Activated CD4-positive, alpha-beta memory T cell treated with anti-CD3 and anti-CD28 coated beads, Interleukin-2, amount 10 ng/mL, durations not matched to agents 7 days and 5 days (primary cell): Measurements from ENCODE around the gene DNAH11. TPM values are rescaled to one million over a fixed set of nuclear protein-coding genes. Genes with fewer than 3 reads are reported as not detected.
"Not testable (repeated sequence)": the region's sequence is repeated elsewhere in the genome, so short reads cannot be mapped to it uniquely, and the experiment has no call there.

Experiments used
- CTCF ChIA-PET: fragments of 350-600 bp; sonication (Branson Sonifier 250); formaldehyde crosslinking; loops from one replicate; lab custom pipeline; 2021; ENCODE audit warnings: antibody characterized with exemption, inconsistent platforms; lab: Charles Lee
- POLR2A ChIA-PET: fragments of 350-600 bp; sonication (Branson Sonifier 250); formaldehyde crosslinking; loops from one replicate; lab custom pipeline; 2021; ENCODE audit warnings: antibody characterized with exemption; lab: Charles Lee
- DNase-seq: peaks from one replicate; pipeline ENCODE4 v3.0.0-alpha.2; 2020
- H3K27ac Mint-ChIP-seq: one replicate; pipeline ENCODE4 v1.8.0; 2021; ENCODE audit warnings: mild to moderate bottlenecking, mixed read lengths
- H3K27me3 Mint-ChIP-seq: one replicate; pipeline ENCODE4 v1.8.0; 2021; ENCODE audit warnings: mixed read lengths
- H3K36me3 Mint-ChIP-seq: one replicate; pipeline ENCODE4 v1.8.0; 2021; ENCODE audit warnings: low read depth, mixed read lengths
- H3K4me1 Mint-ChIP-seq: one replicate; pipeline ENCODE4 v1.8.0; 2021; ENCODE audit warnings: mixed read lengths
- H3K4me3 Mint-ChIP-seq: one replicate; pipeline ENCODE4 v1.8.0; 2021; ENCODE audit warnings: mild to moderate bottlenecking, mixed read lengths
- H3K9me3 Mint-ChIP-seq: one replicate; pipeline ENCODE4 v1.8.0; 2021; ENCODE audit warnings: mixed read lengths
- total RNA-seq, 2 experiments: library from RNA; stranded (reverse); gene quantifications; one replicate each; pipeline ENCODE4 v1.2.3, GENCODE V29; 2021

The DNAH11 gene
- total RNA-seq, 2 experiments from 2014 or later: 2.1 to 2.2 TPM

- Mint-ChIP-seq H3K36me3 (no peaks in the 10 kb centered on the region), H3K4me3 (no peak overlapping the region), H3K27ac (no peak overlapping the region), H3K9me3 (no peaks in the 10 kb centered on the region), H3K27me3 (peaks cover 2% of the 10 kb centered on the region), H3K4me1 (no peaks in the 10 kb centered on the region)
- DNase-seq: no peak
- ChIA-PET POLR2A (no interaction called here), CTCF (no interaction called here)
Observed at GRCh38 chr7:21806388-21806787, 263.5 kb downstream of the DNAH11 start.

- no peak for DNase-seq
- no peaks in the 10 kb centered on the region for H3K9me3 Mint-ChIP-seq
- no peak overlapping the region for H3K4me3 Mint-ChIP-seq
- H3K27me3 Mint-ChIP-seq: peaks cover 6% of the 10 kb centered on the region
- H3K4me1 Mint-ChIP-seq: no peaks in the 10 kb centered on the region
- ChIA-PET POLR2A (no interaction called here), CTCF (no interaction called here)
- H3K36me3 Mint-ChIP-seq: no peaks in the 10 kb centered on the region
- no peak overlapping the region for H3K27ac Mint-ChIP-seq
Observed at GRCh38 chr7:21819048-21819447, 276.2 kb downstream of the DNAH11 start.

DNA sequence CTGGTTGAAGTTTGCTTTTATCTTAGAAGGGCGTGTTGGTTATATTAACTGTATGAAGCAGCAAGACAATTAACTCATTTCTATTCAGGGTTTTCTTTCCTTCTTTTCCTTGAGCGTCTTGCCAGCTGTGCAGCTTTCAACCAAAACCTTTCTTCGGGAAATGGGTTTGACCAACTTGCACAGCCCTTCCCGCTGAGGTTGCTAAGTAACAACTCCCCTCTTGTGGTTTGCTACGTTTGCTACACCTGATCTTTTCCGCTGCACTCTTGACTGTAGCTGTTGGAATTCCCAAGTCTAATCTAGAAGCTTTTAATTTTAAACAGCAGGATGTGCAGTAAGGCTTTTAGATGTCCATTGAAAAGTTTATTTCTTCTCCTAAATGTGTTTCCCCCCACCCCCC is 286.0 kb downstream of the DNAH11 start:
- no peak overlapping the region for H3K4me3 Mint-ChIP-seq
- no peak overlapping the region for H3K27ac Mint-ChIP-seq
- H3K9me3 Mint-ChIP-seq: no peaks in the 10 kb centered on the region
- ChIA-PET POLR2A (no interaction called here), CTCF (no interaction called here)
- H3K4me1 Mint-ChIP-seq: no peaks in the 10 kb centered on the region
- H3K27me3 Mint-ChIP-seq: peaks cover 7% of the 10 kb centered on the region
- no peaks in the 10 kb centered on the region for H3K36me3 Mint-ChIP-seq
- no peak for DNase-seq

DNA sequence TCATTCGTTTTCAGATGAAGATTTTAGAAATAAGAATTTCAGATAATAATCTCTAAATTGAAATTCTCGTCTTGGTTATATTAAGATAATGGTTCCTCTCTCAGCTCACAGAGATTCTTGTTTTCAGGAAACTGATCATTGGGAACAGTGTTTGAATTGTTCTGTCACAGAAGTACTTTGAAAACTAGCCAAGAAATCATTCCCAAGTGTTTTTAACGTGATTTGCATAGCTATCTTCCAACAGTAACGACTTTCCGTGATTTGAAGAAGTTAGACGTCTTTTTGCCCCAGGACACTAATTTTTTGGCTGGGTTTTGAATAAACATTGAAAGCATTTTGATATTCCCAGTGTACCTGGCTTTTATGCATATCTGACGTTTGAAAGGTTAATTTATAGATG is 286.9 kb downstream of the DNAH11 start:
- Mint-ChIP-seq H3K36me3 (no peaks in the 10 kb centered on the region), H3K27me3 (peaks cover 7% of the 10 kb centered on the region), H3K4me3 (no peak overlapping the region), H3K4me1 (no peaks in the 10 kb centered on the region), H3K9me3 (no peaks in the 10 kb centered on the region), H3K27ac (no peak overlapping the region)
- DNase-seq: no peak
- CTCF ChIA-PET: interaction anchor here (1.3 kb wide), 1 partner anchor 172 kb away, joined by 4 read pairs; no protein-coding TSS in a partner anchor
- POLR2A ChIA-PET: no interaction called here

- H3K27me3 Mint-ChIP-seq: peaks cover 4% of the 10 kb centered on the region
- ChIA-PET POLR2A (no interaction called here), CTCF (no interaction called here)
- no peaks in the 10 kb centered on the region for H3K36me3 Mint-ChIP-seq
- no peak overlapping the region for H3K4me3 Mint-ChIP-seq
- H3K9me3 Mint-ChIP-seq: no peaks in the 10 kb centered on the region
- no peak overlapping the region for H3K27ac Mint-ChIP-seq
- DNase-seq: no peak
- H3K4me1 Mint-ChIP-seq: no peaks in the 10 kb centered on the region
Observed at GRCh38 chr7:21844742-21845141, 301.9 kb downstream of the DNAH11 start.

DNA sequence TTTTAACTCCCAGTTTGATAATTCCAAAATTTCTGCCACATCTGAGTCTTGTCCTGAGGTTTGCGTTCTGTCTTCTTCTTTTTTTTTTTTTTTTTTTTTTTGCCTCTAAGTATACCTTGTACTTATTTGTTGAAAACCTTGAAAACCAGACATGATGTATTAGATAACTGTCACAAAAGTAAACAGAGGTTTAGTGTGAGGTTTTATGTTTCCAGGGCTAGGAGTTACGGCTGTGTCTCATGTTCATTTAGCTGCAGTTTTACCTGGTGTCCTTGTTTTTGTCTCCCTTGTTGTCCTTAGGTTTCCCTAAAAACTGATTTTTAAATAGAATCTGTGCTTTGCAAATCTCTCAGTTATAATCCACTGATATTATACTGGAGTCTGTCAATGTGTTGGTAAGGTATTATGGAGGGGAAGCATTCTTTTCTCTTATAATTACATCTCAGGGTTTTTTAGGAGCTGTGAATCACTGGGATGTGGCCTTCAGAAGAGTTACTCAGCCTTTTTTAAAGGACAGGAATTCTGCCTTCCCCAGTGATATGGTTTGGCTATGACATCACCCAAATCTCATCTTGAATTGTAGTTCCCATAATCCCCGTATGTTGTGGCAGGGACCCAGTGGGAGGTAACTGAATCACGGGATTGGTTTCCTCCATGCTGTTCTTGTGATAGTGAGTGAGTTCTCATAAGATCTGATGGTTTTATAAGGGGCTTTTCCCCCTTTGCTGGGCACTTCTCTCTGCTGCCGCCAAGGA is 307.9 kb downstream of the DNAH11 start:
- no peak overlapping the region for H3K4me3 Mint-ChIP-seq
- peaks cover 4% of the 10 kb centered on the region for H3K27me3 Mint-ChIP-seq
- H3K9me3 Mint-ChIP-seq: no peaks in the 10 kb centered on the region
- CTCF ChIA-PET: no interaction called here
- H3K36me3 Mint-ChIP-seq: no peaks in the 10 kb centered on the region
- POLR2A ChIA-PET: no interaction called here
- H3K27ac Mint-ChIP-seq: no peak overlapping the region
- peaks cover 14% of the 10 kb centered on the region for H3K4me1 Mint-ChIP-seq
- DNase-seq: no peak

DNA sequence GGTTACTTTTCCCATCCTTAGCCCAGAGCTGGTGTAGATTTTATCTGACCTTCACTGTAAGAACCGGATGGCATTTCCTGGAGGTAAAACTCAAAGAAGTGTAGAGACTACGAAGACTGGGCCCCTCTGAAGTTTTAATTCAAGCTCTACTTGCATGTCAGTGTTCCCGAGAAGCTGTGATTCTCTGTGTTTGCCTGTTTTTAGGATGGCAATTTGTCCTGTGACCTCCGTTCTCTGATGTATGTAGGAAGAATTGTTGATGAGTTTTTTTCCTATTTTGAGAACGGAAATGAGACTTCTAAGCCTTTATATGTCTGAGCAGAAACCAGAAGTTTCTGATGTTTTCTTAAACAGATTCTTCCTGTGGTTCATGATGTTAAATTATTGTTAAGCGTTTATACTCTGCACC is 308.7 kb downstream of the DNAH11 start:
- ChIA-PET POLR2A (no interaction called here), CTCF (no interaction called here)
- Mint-ChIP-seq H3K27ac (peak overlapping the region; percentile 40), H3K9me3 (no peaks in the 10 kb centered on the region), H3K4me3 (no peak overlapping the region), H3K36me3 (no peaks in the 10 kb centered on the region), H3K4me1 (peaks cover 14% of the 10 kb centered on the region), H3K27me3 (peaks cover 7% of the 10 kb centered on the region)
- no peak for DNase-seq

- H3K9me3 Mint-ChIP-seq, H3K4me3 Mint-ChIP-seq, POLR2A ChIA-PET, H3K36me3 Mint-ChIP-seq, DNase-seq, CTCF ChIA-PET, H3K27me3 Mint-ChIP-seq, H3K4me1 Mint-ChIP-seq, H3K27ac Mint-ChIP-seq: not testable (repeated sequence)
Observed at GRCh38 chr7:21865631-21866204, 322.9 kb downstream of the DNAH11 start.

GRCh38 chr7:21866731-21867130 is 323.9 kb downstream of the DNAH11 start:
- Mint-ChIP-seq H3K9me3 (no peaks in the 10 kb centered on the region), H3K4me3 (no peak overlapping the region), H3K4me1 (no peaks in the 10 kb centered on the region), H3K36me3 (no peaks in the 10 kb centered on the region), H3K27ac (no peak overlapping the region), H3K27me3 (no peaks in the 10 kb centered on the region)
- POLR2A ChIA-PET: no interaction called here
- no peak for DNase-seq
- CTCF ChIA-PET: no interaction called here

DNA sequence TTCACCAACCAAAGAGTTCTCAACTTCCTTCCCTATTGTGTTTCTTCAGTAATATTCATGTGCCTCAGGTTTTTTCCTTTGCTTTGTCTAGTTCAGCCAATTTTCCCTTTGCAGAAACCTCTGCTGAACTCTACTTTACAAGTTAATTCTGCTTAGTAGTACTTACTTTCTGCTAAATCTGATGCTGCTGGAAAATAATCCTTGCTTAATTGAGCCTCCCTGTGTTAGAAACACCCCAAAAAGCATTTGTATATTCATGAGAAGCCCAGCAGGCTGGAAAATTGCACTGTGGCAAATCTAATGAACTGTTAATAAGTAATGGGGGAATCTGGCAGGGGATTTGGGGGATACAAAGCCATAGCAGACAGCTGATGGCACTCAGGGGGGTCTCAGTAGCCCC is 324.4 kb downstream of the DNAH11 start:
- no peak for DNase-seq
- Mint-ChIP-seq H3K27ac (no peak overlapping the region), H3K4me3 (no peak overlapping the region), H3K9me3 (no peaks in the 10 kb centered on the region), H3K36me3 (no peaks in the 10 kb centered on the region), H3K4me1 (no peaks in the 10 kb centered on the region), H3K27me3 (no peaks in the 10 kb centered on the region)
- POLR2A ChIA-PET: no interaction called here
- CTCF ChIA-PET: no interaction called here

- H3K4me3 Mint-ChIP-seq: no peak overlapping the region
- H3K27me3 Mint-ChIP-seq: no peaks in the 10 kb centered on the region
- POLR2A ChIA-PET: no interaction called here
- DNase-seq: no peak
- no peak overlapping the region for H3K27ac Mint-ChIP-seq
- H3K36me3 Mint-ChIP-seq: no peaks in the 10 kb centered on the region
- H3K9me3 Mint-ChIP-seq: no peaks in the 10 kb centered on the region
- H3K4me1 Mint-ChIP-seq: no peaks in the 10 kb centered on the region
- CTCF ChIA-PET: no interaction called here
Observed at GRCh38 chr7:21867816-21868575, 325.2 kb downstream of the DNAH11 start.

DNA sequence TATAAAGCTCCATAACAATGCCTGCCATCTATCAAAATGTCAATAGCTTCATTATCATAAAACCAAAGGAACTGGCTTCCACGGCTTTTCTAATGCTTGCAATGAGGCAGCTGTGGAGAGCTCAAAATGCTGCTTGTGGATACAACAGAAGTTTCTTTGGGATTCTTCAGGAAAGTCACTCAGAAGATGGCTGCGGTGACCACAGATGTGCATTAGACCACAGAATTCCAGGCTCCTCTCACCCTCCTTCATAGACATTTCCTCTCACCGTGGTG is 325.7 kb downstream of the DNAH11 start:
- Mint-ChIP-seq H3K27ac (no peak overlapping the region), H3K27me3 (no peaks in the 10 kb centered on the region), H3K36me3 (no peaks in the 10 kb centered on the region), H3K4me3 (no peak overlapping the region), H3K9me3 (no peaks in the 10 kb centered on the region), H3K4me1 (no peaks in the 10 kb centered on the region)
- CTCF ChIA-PET: no interaction called here
- POLR2A ChIA-PET: no interaction called here
- no peak for DNase-seq

DNA sequence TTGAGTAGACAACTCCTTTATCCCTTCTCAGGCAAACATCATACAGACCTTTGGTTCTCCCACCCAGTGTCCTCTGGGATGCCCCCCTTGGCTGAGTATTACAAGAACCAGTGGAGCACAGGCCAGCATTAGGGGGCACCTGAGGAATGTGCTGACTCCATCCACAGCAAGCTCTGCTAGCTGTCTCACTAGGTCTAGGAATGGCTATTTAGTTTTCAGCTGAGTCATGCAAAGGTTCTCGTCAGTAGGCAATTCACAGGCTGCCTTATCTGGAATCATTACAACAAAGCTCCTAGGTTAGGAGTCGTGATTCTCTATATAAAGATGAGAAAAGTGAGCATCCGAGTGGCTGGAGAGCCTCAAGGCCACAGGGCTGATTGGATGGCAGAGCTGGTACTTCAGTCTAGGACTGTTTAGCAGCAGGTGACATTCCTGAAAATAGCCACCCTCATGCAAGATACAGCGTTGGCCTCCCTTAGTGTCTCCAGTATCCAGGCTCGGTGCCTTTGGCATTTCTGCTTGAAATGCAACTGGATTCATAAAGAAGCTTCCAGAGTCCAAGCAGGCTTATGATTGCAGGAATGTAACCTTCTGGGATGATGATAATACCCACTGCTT is 327.1 kb downstream of the DNAH11 start:
- Mint-ChIP-seq H3K4me1 (no peaks in the 10 kb centered on the region), H3K27me3 (no peaks in the 10 kb centered on the region), H3K4me3 (no peak overlapping the region), H3K36me3 (no peaks in the 10 kb centered on the region), H3K9me3 (no peaks in the 10 kb centered on the region), H3K27ac (no peak overlapping the region)
- ChIA-PET POLR2A (no interaction called here), CTCF (no interaction called here)
- DNase-seq: no peak
